K562 (cell line): ENCODE results near the gene MGAT4B. TPM values are rescaled to one million over a fixed set of nuclear protein-coding genes. Genes with fewer than 3 reads are reported as not detected.

Experiments
- CBX2 ChIP-seq: fragments of 200-600 bp; sonication (generic); IDR thresholded peaks from one replicate; pipeline ENCODE4 v1.6.1; 2012; ENCODE audit warnings: mild to moderate bottlenecking, low read length, inconsistent platforms; ENCODE audit not compliant: insufficient read depth, poor library complexity, severe bottlenecking
- ELF2 ChIP-seq: fragments of 250-450 bp; sonication (Bioruptor Pico); IDR thresholded peaks from 2 replicates; pipeline ENCODE4 v1.5.0; 2021; ENCODE audit warnings: mild to moderate bottlenecking
- ERF ChIP-seq: fragments of 450-650 bp; formaldehyde crosslinking; IDR thresholded peaks from 2 replicates; pipeline ENCODE4 v1.4.0; 2020; ENCODE audit warnings: mild to moderate bottlenecking, mixed read lengths
- HBP1 ChIP-seq: fragments of 450-650 bp; formaldehyde crosslinking; IDR thresholded peaks from 2 replicates; pipeline ENCODE4 v1.4.0; 2022; ENCODE audit warnings: missing genetic modification characterization
- MAFG ChIP-seq: fragments of 450-650 bp; conservative IDR thresholded peaks from 2 replicates; pipeline ENCODE4 v1.6.1; 2016; ENCODE audit warnings: missing genetic modification characterization, missing compliant biosample characterization
- MAZ ChIP-seq, 2 experiments: fragments of 450-650 bp in 1 of 2; sonication (generic) in 1 of 2; formaldehyde crosslinking; IDR thresholded peaks in 1 of 2; conservative IDR thresholded peaks in 1 of 2; 2 replicates each; pipeline versions ENCODE4 v1.4.0 to v1.5.0; 2020; ENCODE audit warnings: mild to moderate bottlenecking in 1 of 2, missing genetic modification reagents in 1 of 2
- PML ChIP-seq: IDR thresholded peaks from 2 replicates; pipeline ENCODE4 v1.6.1; 2012; ENCODE audit warnings: low read length, inconsistent platforms
- POLR2B ChIP-seq: fragments of 450-650 bp; IDR thresholded peaks from 2 replicates; pipeline ENCODE4 v1.6.1; 2018; ENCODE audit warnings: low read depth; ENCODE audit not compliant: partially characterized antibody
- SUPT5H ChIP-seq: fragments of 450-650 bp; IDR thresholded peaks from 2 replicates; pipeline ENCODE4 v1.6.1; 2016
- ZNF316 ChIP-seq: fragments of 450-650 bp; IDR thresholded peaks from 2 replicates; pipeline ENCODE4 v1.6.1; 2016
- ZNF436 ChIP-seq: fragments of 250-450, 450-650 bp; sonication (Bioruptor Pico); formaldehyde crosslinking; IDR thresholded peaks from 2 replicates; pipeline ENCODE4 v1.7.0; 2020; ENCODE audit warnings: mild to moderate bottlenecking
- ZNF644 ChIP-seq: fragments of 200-800 bp; sonication (Bioruptor generic); IDR thresholded peaks from 2 replicates; pipeline ENCODE4 v1.6.1; 2016; ENCODE audit warnings: low read depth, missing genetic modification characterization, missing compliant biosample characterization
- ZNF830 ChIP-seq: fragments of 250-450 bp; sonication (Bioruptor Pico); IDR thresholded peaks from 2 replicates; pipeline ENCODE4 v1.5.0; 2021; ENCODE audit warnings: mild to moderate bottlenecking
- polyA plus RNA-seq, 8 experiments: library from polyadenylated mRNA; depleted of rRNA in 4 of 8; stranded (reverse) in 5 of 8; unstranded in 3 of 8; fragments of >200 nt; fragmentation: Nextera tagmentation in 2 of 8; fragmentation: Illumina TruSeq in 1 of 8; extraction: Ambion mirVana in 2 of 8; extraction: Trizol in 1 of 8; gene quantifications; 2 replicates each; pipeline versions ENCODE4 v1.2.1 to v1.2.3, GENCODE V29; 2011 to 2014; ENCODE audit warnings: inconsistent platforms in 1 of 8, missing spikeins in 1 of 8
- total RNA-seq, 7 experiments: library from RNA; depleted of rRNA in 6 of 7; stranded (reverse); fragments of >200 nt in 6 of 7; fragmentation: Illumina TruSeq in 2 of 7; extraction: Trizol in 2 of 7; gene quantifications; 2 replicates each; pipeline versions ENCODE4 v1.2.1 to v1.2.3, GENCODE V29; 2011 to 2021; ENCODE audit warnings: low replicate concordance in 1 of 7
- TF ChIP-seq, protein P1 (sequence below), 2 experiments: fragments of 450-650 bp; IDR thresholded peaks; 2 replicates each; pipeline ENCODE4 v1.6.1; 2016; ENCODE audit warnings: mild to moderate bottlenecking in 2 of 2, borderline replicate concordance in 1 of 2, low read depth in 1 of 2, moderate library complexity in 1 of 2
- TF ChIP-seq, protein P2 (sequence below): fragments of 450-650 bp; formaldehyde crosslinking; IDR thresholded peaks from 2 replicates; pipeline ENCODE4 v1.4.0; 2020; ENCODE audit warnings: mild to moderate bottlenecking, moderate library complexity

MGAT4B gene
- total and polyA plus RNA-seq, 9 of the 15 experiments (the other 6 are each of a cell fraction or from before 2014, with no cell fraction given), result 0.34 to 133 (median 75.4) TPM

GRCh38 chr5:179837076-179838011, 30.7 kb upstream of the MGAT4B start (continued):
- TF ChIP-seq, protein P1, sequence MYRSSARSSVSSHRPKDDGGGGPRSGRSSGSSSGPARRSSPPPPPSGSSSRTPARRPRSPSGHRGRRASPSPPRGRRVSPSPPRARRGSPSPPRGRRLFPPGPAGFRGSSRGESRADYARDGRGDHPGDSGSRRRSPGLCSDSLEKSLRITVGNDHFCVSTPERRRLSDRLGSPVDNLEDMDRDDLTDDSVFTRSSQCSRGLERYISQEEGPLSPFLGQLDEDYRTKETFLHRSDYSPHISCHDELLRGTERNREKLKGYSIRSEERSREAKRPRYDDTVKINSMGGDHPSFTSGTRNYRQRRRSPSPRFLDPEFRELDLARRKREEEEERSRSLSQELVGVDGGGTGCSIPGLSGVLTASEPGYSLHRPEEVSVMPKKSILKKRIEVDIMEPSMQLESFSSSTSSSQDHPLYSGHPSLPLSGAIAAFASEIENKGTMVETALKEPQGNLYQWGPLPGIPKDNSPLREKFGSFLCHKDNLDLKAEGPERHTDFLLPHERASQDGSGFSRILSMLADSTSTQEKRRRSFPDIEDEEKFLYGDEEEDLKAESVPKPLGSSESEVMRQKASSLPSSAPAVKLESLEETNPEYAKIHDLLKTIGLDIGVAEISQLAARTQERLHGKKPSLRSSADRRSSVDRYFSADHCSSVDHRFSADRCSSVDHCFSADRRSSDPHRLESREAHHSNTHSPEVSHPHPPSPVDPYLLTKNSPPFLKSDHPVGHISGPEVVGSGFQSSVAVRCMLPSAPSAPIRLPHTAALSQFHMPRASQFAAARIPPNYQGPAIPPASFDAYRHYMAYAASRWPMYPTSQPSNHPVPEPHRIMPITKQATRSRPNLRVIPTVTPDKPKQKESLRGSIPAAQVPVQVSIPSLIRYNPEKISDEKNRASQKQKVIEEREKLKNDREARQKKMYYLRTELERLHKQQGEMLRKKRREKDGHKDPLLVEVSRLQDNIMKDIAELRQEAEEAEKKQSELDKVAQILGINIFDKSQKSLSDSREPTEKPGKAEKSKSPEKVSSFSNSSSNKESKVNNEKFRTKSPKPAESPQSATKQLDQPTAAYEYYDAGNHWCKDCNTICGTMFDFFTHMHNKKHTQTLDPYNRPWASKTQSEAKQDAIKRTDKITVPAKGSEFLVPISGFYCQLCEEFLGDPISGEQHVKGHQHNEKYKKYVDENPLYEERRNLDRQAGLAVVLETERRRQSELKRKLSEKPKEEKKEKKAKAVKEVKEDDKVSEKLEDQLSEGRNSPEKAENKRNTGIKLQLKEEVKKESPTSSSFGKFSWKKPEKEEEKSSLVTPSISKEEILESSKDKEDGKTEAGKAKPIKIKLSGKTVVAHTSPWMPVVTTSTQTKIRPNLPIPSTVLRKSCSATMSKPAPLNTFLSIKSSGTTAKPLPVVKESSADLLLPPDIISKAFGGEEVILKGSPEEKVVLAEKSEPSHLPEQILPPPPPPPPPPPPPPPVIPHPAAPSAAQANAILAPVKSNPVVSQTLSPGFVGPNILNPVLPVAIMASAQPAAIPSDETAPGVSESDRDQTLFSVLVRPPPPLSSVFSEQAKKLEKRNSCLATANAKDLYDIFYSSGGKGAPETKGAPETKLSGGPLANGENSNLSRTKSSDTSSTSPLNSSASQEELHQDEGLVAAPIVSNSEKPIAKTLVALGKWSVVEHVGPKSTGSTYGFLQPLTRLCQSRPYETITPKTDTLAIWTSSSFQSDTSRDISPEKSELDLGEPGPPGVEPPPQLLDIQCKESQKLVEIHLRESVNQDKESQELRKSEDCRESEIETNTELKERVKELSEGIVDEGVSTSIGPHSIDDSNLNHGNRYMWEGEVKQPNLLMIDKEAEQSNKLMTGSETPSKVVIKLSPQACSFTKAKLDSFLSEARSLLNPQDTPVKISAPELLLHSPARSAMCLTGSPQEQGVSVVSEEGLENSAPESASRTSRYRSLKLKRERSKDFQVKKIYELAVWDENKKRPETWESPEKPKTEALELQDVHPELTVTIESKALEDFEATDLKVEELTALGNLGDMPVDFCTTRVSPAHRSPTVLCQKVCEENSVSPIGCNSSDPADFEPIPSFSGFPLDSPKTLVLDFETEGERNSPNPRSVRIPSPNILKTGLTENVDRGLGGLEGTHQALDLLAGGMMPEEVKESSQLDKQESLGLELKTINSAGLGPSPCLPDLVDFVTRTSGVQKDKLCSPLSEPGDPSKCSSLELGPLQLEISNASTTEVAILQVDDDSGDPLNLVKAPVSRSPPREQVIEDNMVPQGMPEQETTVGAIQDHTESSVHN (IDR thresholded peaks at IDR 0.05; ENCODE audit: borderline replicate concordance in 1 of 2, low read depth in 1 of 2), result 0 out of 4 replicates have a peak, but pooled peaks of 1 of the 2 experiments have one; percentile 7
- TF ChIP-seq, protein P2, sequence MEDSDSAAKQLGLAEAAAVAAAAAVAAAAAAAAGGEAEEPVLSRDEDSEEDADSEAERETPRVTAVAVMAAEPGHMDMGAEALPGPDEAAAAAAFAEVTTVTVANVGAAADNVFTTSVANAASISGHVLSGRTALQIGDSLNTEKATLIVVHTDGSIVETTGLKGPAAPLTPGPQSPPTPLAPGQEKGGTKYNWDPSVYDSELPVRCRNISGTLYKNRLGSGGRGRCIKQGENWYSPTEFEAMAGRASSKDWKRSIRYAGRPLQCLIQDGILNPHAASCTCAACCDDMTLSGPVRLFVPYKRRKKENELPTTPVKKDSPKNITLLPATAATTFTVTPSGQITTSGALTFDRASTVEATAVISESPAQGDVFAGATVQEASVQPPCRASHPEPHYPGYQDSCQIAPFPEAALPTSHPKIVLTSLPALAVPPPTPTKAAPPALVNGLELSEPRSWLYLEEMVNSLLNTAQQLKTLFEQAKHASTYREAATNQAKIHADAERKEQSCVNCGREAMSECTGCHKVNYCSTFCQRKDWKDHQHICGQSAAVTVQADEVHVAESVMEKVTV, result 0 out of 2 replicates have a peak, but pooled peaks have one; percentile 7
- TF ChIP-seq HBP1 (CRISPR knock-in tag), result peak; percentile 68; the same call in 1 of the 2 replicates
- TF ChIP-seq MAFG, result 0 out of 2 replicates have a peak, but pooled peaks have one; percentile 7
- TF ChIP-seq MAZ (CRISPR knock-in tag; conservative IDR thresholded peaks at IDR 0.05 in 1 of 2, IDR thresholded peaks at IDR 0.05 in 1 of 2), result 0 out of 4 replicates have a peak, but pooled peaks of 1 of the 2 experiments have one; percentile 10
- TF ChIP-seq ZNF830 (CRISPR knock-in tag), result peak; percentile 32; the same call in 1 of the 2 replicates
- TF ChIP-seq PML, result 0 out of 2 replicates have a peak, but pooled peaks have one; percentile 4
- no peak for TF ChIP-seq CBX2
- peak; percentile 10 for TF ChIP-seq POLR2B
- no peak for TF ChIP-seq ZNF644 (tag)
- TF ChIP-seq ZNF316, result 0 out of 2 replicates have a peak, but pooled peaks have one; percentile 17
- TF ChIP-seq ERF (CRISPR knock-in tag), result peak; percentile 12; the same call in 1 of the 2 replicates
- TF ChIP-seq ZNF436 (CRISPR knock-in tag), result 0 out of 2 replicates have a peak, but pooled peaks have one; percentile 17
- 0 out of 2 replicates have a peak, but pooled peaks have one; percentile 25 for TF ChIP-seq SUPT5H
- 0 out of 2 replicates have a peak, but pooled peaks have one; percentile 10 for TF ChIP-seq ELF2 (CRISPR knock-in tag)
